GM19438 (cell line): ENCODE data around the gene ZNF226.
A peak's percentile ranks its signal among the peaks of the same experiment; 100 is the strongest.
"Not testable (repeated sequence)": the region's sequence is repeated elsewhere in the genome, so short reads cannot be mapped to it uniquely, and the experiment has no call there.

Source experiments
- ATAC-seq: cut with Tn5 transposase; IDR thresholded peaks from one replicate; pipeline ENCODE4 v1.9.1; 2021; ENCODE audit warnings: low read depth; ENCODE audit not compliant: unreplicated experiment

ZNF226 gene

DNA sequence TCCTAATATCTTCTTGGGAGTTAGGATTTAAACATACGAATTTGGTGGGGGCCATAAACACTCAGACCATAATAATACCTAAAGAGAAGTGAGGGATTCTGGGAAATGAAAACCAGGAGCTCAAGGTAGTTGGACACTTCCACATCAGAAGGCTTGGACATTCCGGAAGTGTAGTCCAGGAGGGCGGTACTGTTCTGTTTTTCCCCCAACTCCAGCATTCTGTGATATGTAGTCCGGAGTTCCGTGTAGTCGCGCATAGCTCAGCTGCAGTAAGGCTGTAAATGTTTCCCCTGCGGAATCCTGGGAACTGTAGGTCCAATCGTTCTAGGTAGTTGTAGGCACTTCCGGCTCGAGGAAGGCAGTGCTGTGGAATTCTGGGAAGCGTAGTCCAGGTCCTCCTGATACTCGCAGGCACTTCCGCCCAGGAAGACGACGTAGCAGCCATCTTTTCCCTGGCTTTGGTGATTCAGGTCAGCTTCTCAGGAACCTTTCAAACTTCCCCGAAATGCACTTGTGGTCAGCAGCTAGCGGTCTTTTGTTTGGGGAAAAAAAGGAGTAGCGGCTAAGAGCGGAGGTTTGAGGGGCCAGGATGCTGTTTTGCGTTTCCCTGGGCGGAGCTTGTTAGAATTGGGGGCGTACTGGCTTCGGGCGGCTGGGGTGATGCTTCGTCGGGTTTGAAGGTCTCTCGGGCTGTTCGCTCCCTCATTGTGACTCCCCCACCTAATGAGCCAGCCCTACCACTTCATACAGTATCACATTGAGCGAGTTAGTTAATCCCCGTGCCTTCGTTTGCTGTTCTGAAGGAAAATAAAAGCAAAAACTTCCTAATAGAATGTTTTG, at the start of gene ZNF226:
TSS of gene ZNF226 (plus strand) at position 428 of the 840 bp plus-strand sequence. CDS start 4,981 bp downstream, outside the sequence.
- peak; percentile 91 for ATAC-seq

DNA sequence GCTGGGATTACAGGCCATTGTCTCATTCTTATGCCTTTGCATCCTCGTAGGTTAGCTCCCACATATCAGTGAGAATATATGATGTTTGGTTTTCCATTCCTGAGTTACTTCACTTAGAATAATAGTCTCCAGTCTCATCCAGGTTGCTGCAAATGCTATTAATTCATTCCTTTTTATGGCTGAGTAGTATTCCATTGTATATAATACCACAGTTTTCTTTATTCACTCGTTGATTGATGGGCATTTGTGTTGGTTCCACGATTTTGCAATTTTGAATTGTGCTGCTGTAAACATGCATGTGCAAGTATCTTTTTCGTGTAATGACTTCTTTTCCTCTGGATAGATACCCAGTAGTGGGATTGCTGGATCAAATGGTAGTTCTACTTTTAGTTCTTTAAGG, 43.7 kb upstream of the ZNF226 start:
- ATAC-seq: not testable (repeated sequence)

GRCh38 chr19:44131955-44132354, 32.9 kb upstream of the ZNF226 start:
- ATAC-seq: no peak

DNA sequence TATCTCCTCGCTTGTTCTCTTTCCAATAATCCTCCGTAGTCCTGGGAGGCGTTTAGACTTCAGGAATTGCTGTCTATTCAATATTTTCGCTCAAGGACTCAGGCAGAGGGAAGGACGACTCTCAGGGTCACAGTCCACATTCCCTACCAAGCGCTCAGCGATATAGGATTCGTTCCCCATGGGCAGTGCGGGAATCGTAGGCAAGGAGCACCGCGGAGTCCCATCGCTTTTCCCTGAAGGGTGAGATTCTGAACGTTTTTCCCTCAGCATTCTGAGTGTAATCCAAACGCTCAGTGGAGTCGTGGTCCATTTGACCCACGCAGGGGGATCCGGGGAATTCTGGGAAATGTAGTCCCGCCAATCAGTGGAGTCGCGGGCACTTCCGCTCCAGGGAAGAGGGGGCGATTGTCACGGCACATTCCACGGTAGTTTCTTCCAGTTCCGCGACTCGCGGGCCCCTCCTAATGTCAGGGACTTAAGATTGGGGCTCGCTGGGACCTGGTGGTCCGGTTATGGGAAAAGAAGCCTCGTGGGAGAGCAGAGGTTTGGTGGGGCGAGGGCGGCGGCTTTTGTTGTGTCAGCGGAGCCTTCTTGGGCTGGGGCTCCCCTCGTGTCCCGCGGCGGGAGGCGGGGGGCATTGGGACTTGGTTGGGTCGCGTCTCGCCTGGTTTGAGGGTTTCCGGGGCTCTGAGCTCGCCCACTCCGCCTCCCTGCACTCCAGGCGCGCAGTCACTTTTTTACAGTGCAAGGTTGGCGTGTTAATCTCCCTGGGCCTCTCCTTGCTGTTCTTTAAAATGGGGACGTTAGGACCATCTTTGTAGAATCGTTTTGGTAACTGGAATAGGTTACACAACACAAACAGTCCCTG, 23.5 kb upstream of the ZNF226 start, which contains the start of gene ZNF234:
TSS of gene ZNF234 (plus strand) at position 364 of the 868 bp plus-strand sequence. CDS start 3,079 bp downstream, outside the sequence.
- peak; percentile 90 for ATAC-seq

DNA sequence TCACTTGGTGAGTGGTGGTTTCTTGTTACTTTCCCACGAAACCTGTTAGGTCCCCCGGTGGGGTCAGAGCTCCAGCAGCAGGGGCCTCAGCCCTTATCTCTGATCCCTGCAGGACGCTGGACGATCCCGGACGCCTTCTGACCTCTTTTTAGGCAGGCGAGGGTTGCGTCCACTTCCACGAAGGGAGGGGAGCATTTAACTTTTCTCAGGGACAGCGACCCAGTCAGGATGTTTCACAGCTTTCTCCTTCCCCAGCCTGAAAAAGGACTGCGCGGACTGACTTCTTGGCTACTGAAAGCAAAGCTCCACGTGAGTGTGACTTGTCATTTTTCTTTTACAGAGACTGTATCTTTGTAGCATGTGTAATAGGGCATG, 22.9 kb upstream of the ZNF226 start:
- no peak for ATAC-seq

- ATAC-seq: no peak
These were observed 15.1 kb upstream of the ZNF226 start for GRCh38 chr19:44149776-44150175.

DNA sequence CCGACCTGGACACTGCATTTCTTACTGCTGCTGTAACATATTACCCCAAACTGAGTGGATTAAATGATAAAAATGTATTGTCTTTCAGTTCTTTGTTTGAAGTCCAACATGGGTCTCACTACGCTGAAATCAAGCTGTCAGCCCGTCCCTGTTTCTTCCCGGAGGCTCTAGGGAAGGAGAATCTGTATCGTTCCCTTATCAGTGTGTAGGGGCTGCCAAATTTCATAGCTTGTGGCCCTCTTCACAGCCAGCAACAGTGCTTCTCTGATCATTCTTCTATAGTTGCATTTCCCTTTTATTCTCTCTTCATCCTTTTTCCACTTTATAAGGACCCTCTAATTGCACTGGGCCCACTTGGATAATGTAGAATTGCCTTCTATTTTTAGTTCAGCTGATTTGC, 13.4 kb upstream of the ZNF226 start:
- ATAC-seq: no peak

- no peak for ATAC-seq
These were observed 8.4 kb upstream of the ZNF226 start for GRCh38 chr19:44156475-44156874.

DNA sequence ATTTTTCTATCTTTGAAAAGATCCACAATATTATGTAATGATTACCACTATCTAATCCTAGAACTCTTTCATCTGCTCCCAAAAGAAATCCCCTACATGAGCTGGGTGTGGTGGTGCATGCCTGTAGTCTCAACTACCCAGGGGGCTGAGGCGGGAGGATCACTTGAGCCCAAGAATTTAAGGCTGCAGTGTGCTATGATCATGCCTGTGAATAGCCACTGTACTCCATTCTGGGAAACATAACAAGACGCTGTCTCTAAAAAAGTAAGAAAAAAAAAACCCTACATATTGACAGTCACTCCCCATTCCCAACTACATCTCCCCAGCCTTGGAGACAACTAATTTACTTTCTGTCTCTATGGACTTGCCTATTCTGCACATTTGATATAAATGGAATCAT, 1.1 kb upstream of the ZNF226 start:
- no peak for ATAC-seq

- no peak for ATAC-seq
These were observed 600 bp upstream of the ZNF226 start for GRCh38 chr19:44164327-44164672.

- not testable (repeated sequence) for ATAC-seq
These were observed 5.8 kb downstream of the ZNF226 start for GRCh38 chr19:44170660-44171059.

DNA sequence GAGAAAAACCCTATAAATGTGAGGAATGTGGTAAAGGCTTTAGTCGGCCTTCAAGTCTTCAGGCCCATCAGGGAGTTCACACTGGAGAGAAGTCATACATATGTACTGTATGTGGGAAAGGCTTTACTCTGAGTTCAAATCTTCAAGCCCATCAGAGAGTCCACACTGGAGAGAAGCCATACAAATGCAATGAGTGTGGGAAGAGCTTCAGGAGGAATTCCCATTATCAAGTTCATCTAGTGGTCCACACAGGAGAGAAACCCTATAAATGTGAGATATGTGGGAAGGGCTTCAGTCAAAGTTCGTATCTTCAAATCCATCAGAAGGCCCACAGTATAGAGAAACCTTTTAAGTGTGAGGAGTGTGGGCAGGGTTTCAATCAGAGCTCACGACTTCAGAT, 11.7 kb downstream of the ZNF226 start:
- ATAC-seq: no peak

GRCh38 chr19:44180968-44181367, 16.1 kb downstream of the ZNF226 start:
- ATAC-seq: no peak

DNA sequence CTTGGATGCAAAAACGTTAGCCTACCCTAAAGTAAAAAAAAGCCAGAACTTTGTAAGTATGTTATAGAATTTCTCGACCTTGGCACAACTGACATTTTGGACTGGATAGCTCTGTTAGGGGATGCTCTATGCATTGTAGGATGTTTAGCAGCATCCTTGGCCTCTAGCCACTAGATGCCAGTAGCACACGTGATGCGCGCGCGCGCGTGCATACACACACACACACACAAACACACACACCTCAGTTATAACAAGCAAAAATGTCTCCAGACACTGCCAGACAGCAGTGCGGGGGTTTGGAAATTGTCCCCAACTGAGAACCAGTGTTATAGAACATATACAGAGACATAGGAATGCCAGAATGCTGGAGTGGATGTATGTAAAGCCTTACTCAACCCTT, 17.2 kb downstream of the ZNF226 start:
- no peak for ATAC-seq

GRCh38 chr19:44190020-44190419, 25.1 kb downstream of the ZNF226 start:
- ATAC-seq: no peak

DNA sequence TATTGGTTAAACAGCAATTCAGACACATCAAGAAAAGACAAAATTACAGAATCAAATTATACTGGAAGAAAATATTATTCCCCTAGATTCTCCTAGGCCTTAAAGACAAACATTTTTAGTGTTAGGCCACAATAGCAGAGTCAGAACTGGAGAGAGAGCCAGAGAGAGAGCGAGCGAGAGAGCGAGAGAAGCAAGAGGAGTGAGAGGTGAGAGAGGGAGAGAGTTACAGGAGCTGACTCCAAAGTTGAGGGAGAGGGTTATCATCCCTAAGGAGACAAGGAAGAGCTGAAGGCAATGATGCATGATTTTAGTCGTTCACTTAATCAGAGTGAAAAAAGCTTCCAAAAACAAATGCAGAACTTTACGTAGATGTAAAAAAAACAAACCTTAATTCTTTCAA, 27.2 kb downstream of the ZNF226 start:
- ATAC-seq: no peak

GRCh38 chr19:44196772-44197171, 31.9 kb downstream of the ZNF226 start:
- ATAC-seq: no peak

GRCh38 chr19:44202470-44202869, 37.6 kb downstream of the ZNF226 start:
- ATAC-seq: no peak

- ATAC-seq: no peak
These were observed 38.1 kb downstream of the ZNF226 start for GRCh38 chr19:44202974-44203373.

DNA sequence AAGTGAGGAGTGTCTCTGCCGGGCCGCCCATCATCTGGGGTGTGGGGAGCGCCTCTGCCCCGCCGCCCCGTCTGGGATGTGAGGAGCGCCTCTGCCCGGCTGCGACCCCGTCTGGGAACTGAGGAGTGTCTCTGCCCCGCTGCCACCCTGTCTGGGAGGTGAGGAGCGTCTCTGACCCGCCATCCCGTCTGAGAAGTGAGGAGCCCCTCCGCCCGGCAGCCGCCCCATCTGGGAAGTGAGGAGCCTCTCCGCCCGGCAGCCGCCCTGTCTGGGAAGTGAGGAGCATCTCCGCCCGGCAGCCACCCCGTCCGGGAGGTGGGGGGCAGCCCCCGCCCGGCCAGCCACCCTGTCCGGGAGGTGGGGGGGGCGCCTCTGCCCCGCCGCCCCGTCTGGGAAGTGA, 39.0 kb downstream of the ZNF226 start:
- ATAC-seq: not testable (repeated sequence)

DNA sequence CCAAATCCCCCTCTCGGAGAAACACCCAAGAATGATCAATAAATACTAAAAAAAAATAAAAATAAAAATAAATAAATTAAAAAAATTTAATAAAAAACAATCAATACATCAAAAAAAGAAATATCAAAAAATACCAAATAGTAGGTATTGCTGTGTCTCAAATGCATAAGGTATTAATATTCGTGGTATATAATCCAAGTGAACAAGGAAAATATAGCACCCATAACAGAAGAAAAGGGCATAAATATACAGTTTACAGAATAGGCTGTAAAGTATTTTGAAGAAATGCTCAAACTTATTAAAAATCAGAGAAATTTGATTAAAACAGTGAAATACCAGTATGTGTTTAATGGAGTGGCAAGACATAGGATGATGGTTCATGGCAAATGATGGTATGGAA, 39.9 kb downstream of the ZNF226 start:
- no peak for ATAC-seq
